Esophagus mucosa (tissue), 1 donor: ENCODE results near the gene GRID2IP. TPM values are rescaled to one million over a fixed set of nuclear protein-coding genes. Genes with fewer than 3 reads are reported as not detected.
"Not testable (repeated sequence)": the region's sequence is repeated elsewhere in the genome, so short reads cannot be mapped to it uniquely, and the experiment has no call there.

Experiments used
- ATAC-seq: fragments of 200-7000 bp; cut with Tn5 transposase; one replicate; pipeline ENCODE4 v1.9.1; 2020
- total RNA-seq: library from RNA; stranded (reverse); gene quantifications from one replicate; pipeline ENCODE4 v1.2.4, GENCODE V29; 2023
- donor health status: DM: yes; HTN: yes; CAD: no.

Gene GRID2IP
- total RNA-seq, 1 donor from 2014 or later = 0.12 TPM

DNA sequence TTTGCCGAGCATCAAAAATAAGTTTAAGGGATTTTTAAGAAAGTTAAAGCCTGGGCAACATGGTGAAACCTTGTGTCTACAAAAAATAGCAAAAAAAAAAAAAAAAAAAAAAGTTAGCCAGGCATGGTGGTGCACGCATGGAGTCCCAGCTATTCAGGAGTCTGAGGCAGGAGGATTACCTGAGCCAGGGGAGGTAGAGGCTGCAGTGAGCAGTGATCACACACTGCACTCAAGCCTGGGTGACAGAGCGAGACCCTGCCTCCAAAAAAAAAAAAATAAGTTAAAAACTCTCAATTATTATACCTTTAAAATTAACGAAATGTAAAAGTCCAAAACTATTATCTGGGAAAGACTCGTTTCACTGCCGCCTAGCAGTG lies 68.5 kb downstream of the GRID2IP start:
- ATAC-seq = no peak

DNA sequence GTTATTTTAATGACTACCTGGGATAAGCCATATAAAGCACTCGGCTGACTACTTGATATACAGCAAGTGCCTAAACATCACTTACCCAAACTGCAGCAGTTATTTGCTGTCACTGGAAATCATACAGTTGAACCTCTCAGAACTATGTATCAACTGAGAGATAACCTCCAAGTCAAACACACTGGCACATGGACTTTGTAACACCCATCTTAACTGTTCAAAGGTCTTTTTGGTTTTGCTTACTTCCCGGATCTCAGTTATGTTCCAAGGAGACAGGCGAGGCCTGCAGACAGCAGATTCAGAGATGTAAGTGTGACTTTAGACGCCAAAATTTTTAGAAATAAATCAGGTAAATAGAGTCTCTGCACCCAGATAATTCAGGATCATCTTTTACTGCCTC lies 69.0 kb downstream of the GRID2IP start:
- ATAC-seq = no peak

DNA sequence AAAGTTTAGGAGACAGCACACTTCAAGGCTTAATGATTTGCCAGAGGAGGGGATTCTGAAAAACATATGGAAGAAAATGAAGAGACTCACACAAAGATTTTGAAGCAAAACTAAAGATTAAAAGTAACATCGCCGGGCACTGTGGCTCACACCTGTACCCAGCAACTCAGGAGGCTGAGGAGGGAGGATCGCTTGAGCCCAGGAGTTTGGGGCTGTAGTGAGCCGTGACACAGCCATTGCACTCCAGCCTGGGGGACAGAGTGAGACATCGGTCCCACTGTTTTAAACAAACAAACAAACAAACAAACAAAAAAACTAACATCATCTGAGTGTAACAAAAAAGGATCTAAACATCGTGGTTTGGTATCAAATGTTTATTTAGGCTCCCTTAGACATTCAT lies 69.8 kb downstream of the GRID2IP start:
- no peak for ATAC-seq

DNA sequence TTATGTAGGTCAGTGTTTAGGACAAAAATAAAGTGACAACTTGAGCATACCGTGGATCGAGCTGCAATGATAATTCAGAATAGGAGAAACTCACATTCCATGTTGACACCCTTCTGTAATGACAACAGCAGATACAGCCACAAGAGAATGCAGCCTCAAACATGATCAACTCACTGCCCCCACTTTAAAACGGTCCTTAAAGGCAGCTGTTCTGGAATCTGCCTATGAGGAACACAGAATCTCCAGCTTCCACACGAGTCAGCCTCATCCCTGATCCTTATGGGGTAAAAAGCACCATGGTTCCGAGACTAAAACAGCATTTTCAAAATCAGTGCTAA lies 71.0 kb downstream of the GRID2IP start:
- no peak for ATAC-seq

DNA sequence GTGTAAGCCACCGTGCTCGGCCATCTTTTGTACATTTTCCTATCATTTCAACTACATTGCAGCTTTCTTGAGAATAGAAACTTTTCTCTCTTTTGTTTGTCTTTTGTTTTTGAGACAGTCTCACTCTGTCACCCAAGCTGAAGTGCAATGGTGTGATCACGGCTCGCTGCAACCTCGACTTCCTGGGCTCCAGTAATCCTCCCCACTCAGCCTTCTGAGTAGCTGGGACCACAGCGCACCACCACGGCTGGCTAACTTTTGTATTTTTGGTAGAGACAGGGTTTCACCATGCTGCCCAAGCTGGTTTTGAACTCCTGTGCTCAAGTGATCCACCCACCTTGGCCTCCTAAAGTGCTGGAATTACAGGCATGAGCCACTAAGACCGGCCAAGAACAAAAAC lies 72.2 kb downstream of the GRID2IP start:
- ATAC-seq = no peak

DNA sequence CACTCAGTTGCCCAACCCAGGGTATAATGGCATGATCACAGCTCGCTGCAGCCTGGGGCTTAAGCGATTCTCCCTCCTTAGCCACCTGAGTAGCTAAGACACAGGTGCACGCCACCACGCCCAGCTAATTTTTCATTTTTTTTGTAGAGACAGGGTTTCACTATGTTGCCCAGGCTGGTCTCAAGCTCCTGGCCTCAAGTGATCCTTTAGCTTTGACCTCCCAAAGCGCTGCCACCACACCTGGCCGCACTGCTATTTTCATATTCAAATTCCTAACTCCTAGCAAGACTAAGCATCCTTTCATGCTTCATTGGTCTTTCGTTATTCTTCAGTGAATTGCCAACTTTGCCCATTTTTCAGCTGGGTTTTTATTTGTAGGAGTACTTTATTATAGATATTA lies 73.1 kb downstream of the GRID2IP start:
- ATAC-seq = no peak

DNA sequence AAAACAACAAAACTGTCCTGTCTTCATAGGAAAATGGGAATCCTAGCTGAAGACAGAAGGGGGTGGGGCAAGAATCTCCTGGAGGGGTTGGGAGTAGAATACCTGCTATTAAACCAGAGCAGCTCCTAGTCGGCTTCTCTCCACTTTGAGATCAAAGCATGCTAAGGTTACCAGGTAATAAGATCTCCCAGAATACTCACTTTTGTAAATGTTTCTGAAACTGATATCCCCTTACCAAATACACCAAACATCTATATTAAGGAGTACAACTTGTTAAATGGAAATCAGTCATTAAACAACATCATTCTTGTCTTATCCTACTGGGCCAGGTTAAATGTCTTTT lies 74.0 kb downstream of the GRID2IP start:
- no peak for ATAC-seq

DNA sequence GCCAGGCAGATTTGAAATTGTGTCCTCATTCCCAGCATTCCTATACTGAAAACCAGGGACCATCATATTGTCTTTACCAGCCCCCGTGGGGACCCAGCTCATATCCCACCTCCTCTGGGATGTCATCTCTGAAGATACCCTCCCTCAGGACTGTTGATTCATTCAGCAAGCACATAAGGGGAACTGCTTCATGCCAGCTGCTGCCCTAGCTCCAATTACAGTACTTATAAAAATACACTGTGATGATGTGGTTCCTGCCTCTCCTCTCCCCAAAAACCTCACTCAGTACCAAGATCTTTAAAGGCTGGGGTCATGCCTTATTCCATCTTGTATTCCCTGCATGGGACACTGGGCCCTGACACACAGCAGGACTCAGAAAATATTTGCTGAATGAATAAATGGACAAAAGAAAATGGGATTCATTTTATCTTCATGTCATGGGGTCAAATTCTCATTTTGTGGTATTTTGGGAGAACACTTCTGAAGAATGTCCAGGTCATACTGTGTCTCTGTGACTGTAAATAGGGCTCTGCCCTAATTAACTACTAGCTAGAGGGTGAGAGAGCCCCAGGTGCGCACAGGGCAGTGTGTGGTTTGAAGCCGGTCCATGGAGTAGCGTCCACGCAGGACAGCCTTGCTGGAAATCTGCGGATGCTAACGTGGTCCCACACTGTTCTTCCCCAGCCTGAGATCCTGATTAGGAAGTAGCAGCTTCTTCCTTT lies 74.5 kb downstream of the GRID2IP start:
- ATAC-seq = no peak

DNA sequence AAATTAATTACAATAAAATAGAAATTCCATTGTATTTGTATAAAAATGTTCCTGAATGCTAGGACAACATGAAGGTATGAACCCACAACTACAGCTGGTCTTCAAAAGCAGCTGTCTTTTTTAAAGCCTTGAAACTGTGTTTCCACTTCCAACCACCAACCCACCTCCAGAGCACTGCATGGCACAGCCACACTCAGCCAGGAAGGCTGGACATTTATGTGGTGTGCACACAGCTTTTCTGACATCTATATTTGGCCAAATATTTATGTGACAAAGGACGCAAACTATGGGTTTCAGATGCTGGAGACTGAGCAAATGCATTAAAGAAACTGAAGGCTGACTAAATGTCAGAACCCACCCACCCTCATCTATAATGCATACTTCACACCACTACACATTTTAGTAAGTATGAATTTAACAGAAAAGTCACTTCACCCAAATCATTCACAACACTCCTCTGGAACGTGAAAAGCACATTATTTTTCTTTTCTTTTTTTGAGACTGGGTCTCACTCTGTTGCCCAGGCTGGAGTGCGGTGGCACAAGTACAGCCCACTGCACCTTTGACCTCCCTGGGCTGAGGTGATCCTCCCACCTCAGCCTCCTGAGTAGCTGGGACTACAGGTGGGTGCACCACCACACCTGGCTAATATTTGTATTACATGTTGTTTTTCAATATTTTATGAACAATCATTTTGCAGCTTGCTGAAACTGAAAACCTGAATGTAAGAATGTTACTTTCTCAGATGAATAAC lies 75.7 kb downstream of the GRID2IP start:
- no peak for ATAC-seq

DNA sequence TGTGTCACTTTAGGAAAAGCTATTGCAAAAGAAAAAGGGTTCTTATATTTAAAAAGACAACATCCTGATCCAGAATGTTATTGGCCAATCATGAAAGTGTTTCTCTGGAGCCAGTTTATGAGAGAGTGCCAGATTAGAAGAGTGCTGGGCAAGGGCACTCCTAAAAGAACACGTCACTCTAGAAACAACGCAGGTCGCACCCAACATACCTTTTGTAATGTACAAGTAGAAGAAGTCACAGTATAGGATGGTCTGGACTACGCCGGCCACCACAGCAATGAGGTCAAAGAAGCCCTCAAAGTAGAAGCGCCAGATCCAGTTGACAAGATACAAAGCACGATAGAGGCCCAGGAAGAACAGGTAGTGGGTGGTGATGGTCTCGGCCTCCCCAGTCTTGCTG lies 85.4 kb downstream of the GRID2IP start:
- ATAC-seq = no peak

DNA sequence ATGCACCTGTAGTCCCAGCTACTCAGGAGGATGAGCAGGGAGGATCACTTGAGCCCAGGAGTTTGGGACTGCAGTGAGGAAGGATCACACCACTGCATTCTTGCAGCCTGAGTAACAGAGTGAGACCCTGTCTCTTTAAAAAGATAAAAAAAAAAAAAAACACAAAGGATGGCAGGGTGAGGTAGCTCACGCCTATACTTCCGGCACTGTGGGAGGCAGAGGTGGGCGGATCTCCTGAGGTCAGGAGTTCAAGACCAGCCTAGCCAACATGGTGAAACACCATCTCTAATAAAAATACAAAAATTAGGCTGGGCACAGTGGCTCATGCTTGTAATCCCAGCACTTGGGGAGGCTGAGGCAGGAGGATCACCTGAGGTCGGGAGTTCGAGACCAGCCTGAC lies 87.7 kb downstream of the GRID2IP start:
- ATAC-seq = not testable (repeated sequence)

DNA sequence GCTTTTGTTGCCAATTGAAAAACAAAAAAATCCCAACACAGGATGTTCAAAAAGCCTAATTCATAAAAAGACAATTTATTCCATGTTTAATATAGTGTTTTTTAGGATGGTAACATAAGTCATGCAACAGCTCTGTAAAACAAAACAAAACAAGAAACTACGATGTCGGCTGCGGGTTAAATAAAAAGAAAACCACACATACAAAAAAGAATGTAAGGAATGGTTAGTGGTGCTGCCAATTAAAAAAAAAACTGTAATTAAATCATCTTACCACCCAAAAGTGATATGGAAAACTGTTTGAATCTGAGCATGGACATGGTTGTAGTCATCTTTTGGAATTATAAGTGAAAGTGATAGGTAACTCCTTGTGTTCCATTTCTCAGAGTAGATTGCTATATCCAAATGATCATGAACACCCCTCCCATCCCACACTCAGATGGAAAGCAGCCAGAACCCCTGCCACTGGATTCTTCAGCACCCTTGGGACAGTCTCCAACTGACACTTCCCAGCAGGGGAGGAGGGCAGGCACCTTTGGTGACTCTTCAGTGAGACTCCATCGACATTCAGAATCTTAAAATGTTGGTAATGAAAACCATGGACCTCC lies 89.2 kb downstream of the GRID2IP start:
- ATAC-seq = no peak

DNA sequence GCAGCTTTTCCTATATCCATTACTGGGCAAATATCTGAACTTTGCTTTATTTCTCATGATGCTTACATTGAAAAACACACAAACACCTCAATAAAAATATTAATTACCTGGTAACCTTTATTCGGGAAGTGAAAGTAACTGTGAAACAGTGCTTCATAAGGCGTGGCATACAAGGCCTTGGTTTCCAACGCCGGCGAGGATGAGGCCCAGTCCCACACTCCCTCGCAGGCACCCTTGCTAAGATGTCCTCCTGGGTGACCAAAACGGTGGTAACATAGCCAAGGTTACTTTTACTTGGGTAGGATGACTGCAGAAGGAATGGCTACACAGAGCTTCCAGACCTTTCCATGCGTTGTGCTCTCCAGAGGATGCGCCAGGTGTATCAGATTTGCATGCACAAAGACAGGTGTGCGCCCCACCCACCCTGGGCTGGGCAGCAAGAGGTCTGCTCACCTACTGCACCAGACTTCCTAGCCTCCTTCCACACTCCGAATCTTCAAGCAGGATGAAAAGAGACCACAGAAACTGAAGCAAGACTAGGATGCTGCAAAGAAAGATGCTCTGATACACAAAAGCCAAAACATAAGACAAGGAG lies 90.2 kb downstream of the GRID2IP start:
- ATAC-seq = no peak

DNA sequence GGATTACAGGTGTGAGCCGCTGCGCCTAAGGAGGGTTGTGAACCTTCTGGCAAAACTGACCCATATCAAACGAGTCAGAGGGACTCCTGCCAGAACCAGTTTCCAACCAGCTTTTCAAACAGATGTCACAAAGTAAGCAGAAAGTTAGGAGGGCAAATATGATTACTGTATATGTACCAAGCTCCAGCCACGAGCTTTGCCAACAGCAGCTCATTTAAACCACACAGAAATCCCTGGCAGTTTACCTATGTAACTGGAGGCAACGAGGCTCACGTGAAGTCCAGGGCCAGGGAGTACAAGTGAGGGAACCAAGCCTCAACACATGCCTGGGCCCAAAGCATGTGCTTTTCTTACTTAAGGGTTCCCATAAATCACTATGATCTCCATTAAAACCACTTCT lies 91.0 kb downstream of the GRID2IP start:
- ATAC-seq = no peak

DNA sequence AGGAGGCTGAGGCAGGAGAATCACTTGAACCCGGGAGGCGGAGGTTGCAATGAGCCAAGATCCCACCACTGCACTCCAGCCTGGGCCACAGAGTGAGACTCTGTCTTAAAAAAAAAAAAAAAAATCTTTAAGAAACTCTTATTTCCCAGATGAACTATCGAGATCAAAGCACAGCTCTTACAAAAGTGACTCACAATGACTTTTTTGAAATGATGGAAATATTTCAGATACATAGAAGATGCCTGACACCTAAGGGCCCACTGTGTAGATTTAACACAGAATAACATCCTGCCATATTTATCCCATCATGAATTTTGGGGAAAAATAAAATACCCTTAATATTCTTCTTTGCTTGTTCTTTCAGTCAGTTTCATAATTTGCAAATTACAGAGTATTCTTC lies 92.6 kb downstream of the GRID2IP start:
- not testable (repeated sequence) for ATAC-seq

DNA sequence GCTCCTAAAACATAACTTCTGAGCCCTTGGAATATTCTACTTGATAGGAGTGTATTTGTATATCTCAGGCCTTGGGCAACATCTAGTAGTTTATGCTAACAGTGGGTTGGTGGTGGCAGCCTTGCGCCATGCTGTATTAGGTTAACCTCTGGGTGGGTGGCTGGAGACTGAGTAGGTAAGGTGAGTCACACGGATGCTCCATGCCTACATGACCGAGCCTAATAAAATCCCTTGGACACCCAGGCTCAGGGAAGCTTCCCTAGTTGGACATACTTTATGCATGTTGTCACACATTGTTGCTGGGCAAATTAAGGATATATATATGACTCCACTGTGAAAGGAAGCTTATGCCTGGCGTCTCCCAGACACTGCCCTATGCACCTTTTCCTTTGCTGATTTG lies 97.5 kb downstream of the GRID2IP start:
- peak; percentile 66 for ATAC-seq

DNA sequence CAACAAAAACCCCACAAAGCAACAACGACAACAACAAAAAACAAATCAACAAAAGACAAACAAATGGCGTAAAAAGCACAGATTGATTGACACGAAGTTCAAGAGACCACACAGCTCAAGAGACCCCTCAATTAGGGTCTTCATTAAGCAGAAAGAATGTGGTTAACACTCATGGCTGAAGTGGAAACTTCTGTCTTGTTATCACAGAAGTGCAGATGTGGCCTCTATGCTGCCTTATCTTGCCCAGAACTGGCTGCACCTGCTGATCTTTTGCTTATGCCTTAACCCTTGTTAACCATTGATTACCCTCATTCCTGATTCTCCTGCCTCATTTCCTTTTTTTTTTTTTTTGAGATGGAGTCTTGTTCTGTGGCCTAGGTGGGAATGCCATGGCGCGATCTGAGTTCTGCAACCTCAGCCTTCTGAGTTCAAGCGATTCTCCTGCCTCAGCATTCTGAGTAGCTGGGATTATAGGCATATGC lies 100.0 kb downstream of the GRID2IP start:
- no peak for ATAC-seq

DNA sequence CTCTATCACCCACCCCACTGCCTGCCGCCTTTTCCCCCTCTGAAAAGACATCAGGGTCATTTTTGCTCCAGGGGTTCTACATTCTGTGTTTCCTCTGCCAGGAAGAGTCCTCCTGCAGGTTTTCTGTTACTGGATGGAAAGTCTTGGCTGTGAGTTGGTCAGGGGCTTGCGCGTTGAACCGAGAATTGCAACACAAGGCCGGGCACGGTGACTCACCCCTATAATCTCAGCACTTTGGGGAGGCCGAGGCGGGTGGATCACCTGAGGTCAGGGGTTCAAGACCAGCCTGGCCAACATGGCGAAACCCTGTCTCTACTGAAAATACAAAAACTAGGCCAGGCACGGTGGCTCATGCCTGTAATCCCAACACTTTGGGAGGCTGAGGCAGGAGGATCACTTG lies 100.7 kb downstream of the GRID2IP start:
- ATAC-seq = not testable (repeated sequence)

DNA sequence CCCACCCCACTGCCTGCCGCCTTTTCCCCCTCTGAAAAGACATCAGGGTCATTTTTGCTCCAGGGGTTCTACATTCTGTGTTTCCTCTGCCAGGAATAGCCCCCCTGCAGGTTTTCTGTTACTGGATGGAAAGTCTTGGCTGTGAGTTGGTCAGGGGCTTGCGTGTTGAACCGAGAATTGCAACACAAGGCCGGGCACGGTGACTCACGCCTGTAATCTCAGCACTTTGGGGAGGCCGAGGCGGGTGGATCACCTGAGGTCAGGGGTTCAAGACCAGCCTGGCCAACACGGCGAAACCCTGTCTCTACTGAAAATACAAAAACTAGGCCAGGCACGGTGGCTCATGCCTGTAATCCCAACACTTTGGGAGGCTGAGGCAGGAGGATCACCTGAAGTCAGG lies 101.4 kb downstream of the GRID2IP start:
- not testable (repeated sequence) for ATAC-seq

DNA sequence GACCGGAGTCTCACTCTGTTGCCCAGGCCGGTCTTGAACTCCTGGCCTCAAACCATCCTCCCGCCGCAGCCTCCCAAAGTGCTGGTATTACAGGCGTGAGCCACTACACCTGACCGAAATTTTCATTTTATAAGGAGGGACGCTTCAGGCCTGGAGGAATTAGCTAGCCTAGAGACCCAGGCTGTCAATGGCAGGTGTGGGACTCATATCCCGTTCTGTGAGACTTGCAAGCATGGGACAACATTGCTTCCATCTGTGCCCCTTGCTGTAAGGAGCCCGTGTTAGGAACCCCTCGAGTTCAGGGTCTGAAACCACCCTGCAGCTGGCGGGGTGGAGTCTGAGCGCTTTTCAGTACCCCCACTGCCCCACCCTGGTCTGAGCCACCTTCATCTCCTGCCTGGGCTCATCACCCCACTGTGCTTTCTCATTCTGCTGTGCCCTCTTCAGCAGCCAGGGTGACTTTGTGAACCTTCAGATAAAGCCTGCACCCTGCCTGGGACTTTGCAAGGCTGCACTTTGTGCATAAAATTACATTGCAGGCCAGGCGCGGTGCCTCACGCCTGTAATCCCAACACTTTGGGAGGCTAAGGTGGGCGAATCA lies 102.2 kb downstream of the GRID2IP start:
- ATAC-seq = no peak

DNA sequence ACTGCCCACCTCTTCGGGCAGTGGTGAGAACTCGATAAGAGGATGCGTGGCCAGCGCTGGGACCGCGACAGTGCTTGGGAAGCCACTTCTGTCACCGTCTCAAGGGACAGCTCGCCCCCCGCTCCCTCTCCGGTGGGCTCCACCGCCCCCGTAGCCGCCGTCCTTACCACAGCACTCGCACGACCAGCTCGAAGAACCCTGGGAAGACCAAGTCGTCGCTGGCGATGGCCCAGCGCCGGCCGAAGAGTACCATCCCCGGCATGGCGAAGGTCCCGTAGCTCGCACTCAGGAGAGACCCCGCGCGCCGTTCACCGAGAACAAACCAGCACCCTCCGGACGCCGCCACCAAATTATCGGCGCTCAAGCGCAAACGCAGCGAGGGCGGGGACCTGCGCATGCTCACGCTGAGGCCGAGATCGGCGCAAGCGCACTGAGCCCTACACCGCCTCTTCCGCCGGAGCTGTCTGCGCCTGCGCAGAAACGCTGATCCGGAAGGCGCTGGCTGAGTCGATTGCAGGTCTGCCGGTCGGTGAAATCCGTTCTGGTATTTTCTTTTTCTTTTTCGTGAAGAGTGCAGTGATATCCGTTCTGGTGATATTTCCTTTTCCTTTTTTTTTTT lies 103.6 kb downstream of the GRID2IP start, which contains the start of gene DAGLB:
Gene DAGLB (minus strand): TSS at position 374 of the 619 bp plus-strand sequence. CDS start 112 bp downstream, at position 262.
- peak; percentile 87 for ATAC-seq
